ENCODE measurements around the gene HARBI1. TPM values are rescaled to one million over a fixed set of nuclear protein-coding genes. Genes with fewer than 3 reads are reported as not detected.

The HARBI1 gene, protein sequence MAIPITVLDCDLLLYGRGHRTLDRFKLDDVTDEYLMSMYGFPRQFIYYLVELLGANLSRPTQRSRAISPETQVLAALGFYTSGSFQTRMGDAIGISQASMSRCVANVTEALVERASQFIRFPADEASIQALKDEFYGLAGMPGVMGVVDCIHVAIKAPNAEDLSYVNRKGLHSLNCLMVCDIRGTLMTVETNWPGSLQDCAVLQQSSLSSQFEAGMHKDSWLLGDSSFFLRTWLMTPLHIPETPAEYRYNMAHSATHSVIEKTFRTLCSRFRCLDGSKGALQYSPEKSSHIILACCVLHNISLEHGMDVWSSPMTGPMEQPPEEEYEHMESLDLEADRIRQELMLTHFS
- 5.5 TPM for polyA plus RNA-seq (ENCODE audit: insufficient read length)
- long read RNA-seq, donor 1, partial matches to known transcripts = 0 of 1 reads
- long read RNA-seq, donor 1, other reads (novel, unspliced or antisense) = 0 of 1 reads
- long read RNA-seq, donor 2 = 0 reads
- long read RNA-seq, donor 3, partial matches to known transcripts = 0 of 1 reads
- long read RNA-seq, donor 3, other reads (novel, unspliced or antisense) = 0 of 1 reads
- long read RNA-seq, donor 4, partial matches to known transcripts = 0 of 1 reads
- long read RNA-seq, donor 4, other reads (novel, unspliced or antisense) = 0 of 1 reads
- long read RNA-seq, donor 5, partial matches to known transcripts = 0 of 2 reads
- long read RNA-seq, donor 5, other reads (novel, unspliced or antisense) = 0 of 2 reads
- long read RNA-seq, donor 6, partial matches to known transcripts = 0 of 1 reads
- long read RNA-seq, donor 6, other reads (novel, unspliced or antisense) = 0 of 1 reads
- long read RNA-seq, donor 7 = 0 reads
- long read RNA-seq, donor 8 = 0 reads

DNA sequence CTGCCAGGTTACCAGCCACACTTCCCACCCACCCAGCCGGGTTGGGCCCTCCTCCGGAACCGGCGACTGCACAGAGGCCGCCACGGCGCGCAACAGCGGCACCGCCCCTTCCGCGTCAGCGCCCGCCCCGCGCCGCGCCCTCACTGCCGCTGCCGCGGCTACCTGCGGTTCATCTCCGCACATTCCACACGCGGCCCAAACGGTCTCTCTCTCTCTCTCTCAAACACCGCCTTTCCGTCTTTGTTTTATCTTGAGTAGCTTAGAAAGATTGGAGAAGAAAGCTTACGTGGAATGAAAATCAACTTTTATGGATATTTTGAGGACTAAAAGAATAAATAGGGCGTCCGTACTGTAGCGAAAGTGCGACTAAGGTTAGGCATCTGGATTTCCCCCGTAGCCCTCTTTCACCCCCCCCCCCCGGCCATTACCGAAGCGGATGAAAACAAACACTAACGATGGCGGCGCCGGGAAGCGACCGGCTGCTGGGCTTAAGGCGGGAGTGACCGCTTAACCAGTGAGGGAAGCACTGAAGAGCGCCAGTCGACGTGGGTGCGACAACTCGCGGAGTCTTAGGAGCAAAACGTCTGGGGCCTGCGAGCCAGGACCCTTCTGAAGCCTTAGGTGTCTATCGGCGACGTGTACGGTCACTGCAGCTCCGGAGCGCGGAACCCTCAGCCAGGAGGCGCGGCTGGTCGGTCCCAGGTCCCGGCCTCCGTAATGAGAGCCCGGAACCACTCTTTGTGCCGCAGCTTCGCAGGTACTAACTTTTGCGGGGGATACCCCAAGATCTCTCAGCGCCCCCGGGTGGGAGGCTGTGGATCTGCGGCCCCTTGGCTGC is at the start of gene HARBI1, which contains the start of gene ATG13:
Gene HARBI1 (minus strand): TSS at position 94 of the 838 bp plus-strand sequence. CDS start 990 bp downstream, outside the sequence.
Gene ATG13 (plus strand): TSS at position 420 of the 838 bp plus-strand sequence. CDS start 26,739 bp downstream, outside the sequence.
- DNase-seq = peak; percentile 89

DNA sequence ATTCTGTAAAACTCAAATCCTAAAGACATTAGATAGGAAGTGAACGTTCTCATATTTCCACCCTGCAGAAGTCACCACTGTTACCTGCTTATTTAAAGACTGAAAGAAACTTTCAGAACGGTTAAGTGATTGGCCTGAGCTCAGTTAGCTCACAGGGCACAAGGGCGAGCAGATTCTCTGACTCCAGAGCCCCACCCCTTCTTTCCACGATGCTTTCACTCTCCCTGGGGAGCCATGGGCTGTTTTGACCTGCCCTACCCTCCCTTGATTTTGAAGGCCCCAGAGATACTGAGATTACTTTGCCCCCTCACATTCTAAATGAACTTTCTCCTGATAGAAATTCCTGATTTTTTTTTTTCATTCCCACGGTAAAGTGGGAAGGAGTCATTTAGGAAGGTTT is 49.5 kb upstream of the HARBI1 start:
- DNase-seq = no peak

DNA sequence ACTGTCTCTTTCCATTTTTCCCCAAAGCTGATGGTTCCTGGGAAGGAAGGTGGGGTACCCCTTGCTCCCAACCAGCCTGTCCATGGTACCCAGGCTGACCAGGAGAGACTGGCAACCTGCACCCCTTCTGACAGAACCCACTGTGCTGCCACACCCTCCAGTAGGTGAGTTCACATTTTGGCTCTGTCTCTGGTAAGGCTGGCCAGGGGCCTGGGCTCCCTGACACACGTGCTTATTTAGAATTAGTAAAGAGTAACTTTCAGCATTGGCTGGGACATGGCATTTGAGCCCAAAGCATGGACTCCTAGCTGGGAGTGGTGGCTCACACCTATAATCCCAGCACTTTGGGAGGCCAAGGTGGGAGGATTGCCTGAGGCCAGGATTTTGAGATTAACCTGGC is 48.3 kb upstream of the HARBI1 start:
- no peak for DNase-seq

DNA sequence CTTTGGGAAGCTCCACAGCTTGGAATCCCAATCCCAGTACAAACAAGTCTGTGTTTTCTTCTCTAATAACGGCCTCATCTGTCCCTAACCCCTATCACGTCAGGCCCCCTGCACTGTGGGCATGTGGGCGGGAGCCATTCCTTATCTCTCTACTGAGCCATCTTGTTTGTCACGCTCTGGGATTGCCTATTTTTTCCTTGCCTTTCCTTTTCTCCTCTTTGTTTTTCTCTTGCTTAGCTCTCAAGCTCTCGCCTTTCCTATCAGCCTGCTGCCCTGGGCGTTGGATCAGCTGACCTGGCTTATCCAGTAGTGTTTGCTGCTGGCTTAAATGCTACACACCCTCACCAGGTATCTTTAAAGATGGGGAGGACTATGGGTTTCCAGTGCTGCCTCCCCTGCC is 47.6 kb upstream of the HARBI1 start:
- DNase-seq = no peak

DNA sequence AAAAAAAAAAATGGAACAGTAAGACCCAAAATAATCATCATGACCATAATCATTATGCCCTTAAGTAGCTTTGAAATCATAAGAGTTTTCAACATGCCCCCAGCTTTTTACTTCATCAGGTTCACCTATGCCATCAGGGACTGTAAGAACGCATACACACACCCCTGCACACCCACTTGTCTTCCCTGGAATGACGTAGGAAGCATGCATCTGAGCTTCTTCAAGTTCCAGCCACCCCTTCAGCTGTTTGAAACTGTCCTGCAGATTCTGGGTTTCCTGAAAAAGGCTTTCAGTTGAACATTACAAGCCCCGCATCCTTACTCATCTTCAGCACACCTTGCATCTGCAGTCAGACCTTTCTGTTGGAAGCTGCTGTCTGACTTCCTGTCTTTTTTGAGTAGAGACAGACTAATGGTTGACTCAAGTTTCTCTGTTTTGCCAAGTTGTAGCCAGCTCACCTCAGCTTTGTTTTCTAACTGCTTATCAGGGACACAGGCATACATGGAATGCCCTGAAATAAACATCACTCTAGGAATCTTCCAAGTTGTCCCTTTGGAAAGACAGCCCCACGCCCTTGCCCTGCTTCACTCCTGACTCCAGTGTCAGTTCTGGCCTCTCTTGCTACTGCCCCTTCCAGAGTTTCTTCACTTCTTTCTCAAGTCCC is 46.4 kb upstream of the HARBI1 start:
- DNase-seq = no peak

DNA sequence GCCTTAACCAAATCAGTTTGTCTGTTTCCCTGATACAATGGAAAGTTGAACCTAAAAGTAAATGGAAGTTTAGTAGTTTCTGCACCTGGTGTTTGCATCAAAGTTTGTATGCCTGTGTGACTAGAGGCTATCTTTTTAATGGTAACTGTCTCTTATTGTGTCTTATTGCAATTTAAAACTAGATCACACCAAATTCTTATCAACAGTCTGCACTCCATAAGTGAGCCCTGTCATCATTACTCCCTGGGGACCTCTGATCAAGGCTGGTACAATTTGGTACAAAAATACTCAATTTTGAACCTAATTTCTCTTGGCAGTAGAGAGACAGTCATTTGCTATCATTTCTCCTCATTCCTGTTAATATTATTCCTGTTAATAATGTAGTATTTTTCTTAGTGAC is 45.3 kb upstream of the HARBI1 start:
- no peak for DNase-seq

DNA sequence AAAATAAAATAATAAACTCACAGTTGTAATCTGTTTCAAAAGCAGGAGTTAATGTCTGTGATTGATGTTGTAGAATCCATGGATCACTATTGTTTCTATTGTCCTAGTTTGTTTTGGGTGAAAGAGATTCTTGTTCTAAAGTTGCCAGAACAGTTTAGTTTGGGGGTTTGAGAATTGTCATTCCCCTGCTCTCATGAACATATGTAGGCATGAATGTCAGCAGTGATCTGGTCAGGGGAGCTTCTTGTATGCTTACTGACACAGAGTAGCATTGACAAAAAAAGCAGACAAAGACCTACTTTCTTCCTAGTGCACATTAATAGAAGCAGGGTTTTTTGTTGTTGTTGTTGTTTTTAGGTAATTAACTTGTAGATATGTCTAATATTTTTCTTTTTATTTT is 44.8 kb upstream of the HARBI1 start:
- DNase-seq = no peak

DNA sequence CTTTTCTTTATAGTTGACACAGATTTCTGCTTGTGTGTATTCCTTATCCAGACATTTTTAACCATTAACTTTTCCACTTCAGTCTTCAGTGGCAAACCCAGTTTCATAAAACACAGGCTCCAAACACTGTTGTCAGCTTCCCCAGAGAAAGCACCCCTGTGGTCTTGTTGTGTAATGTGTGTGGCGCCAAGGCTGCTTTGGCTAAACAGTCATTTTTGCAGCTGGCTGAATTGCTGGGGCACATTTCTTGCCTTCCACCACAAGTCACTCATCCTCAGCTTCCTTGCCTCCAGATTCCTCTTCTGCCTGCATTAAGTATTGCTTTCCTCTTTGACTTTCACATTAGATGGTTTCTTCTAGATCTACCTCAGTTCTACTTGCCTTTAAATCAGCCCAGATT is 42.9 kb upstream of the HARBI1 start:
- no peak for DNase-seq

DNA sequence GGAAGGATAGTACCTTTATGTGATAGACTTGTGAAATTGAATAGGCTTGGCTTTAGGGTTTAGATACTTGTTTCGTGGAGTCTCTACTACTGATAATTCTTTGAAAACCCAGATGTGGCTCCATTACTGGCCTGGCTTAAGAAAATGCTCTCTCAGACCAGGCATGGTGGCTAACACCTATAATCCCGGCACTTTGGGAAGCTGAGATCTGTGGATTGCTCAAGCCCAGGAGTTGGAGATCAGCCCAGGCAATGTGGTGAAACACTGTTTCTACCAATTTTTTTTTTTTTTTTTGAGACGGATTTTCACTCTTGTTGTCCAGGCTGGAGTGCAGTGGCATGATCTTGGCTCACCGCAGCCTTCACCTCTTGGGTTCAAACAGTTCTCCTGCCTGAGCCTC is 41.2 kb upstream of the HARBI1 start:
- DNase-seq = no peak

DNA sequence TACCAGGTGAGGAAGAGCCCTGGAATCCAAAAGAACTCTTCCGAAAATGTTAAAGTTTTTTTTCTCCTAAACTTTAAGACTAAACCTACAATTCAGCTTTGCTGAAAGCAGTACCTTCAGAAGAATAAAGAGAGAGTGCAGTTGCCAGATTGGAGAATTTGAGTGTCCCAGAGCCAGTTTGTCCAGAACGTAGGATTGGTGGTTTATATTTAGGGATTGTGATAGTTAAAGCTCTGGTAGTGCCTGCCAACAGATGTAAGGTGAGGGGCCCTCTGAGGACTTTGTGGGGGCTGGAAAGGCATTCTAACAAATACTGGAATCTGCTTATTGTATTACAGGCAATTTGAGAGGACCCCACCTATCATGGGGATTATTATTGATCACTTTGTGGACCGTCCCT is 40.2 kb upstream of the HARBI1 start:
- no peak for DNase-seq

DNA sequence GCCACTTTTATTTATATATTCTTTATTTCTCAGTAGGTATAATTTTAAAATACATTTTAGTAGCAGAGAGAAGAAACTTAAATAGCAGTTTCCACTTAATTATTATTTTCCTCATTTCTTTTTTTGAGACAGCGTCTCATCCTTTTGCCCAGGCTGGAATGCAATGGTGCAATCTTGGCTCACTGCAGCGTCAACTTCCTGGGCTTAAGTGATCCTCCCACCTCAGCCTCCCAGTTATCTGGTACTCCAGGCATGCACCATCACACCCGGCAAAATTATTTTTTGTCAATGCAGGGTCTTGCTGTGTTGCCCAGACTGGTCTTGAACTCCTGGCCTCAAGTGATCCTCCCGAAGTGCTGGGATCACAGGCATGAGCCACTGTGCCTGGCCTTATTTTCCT is 38.6 kb upstream of the HARBI1 start:
- no peak for DNase-seq

DNA sequence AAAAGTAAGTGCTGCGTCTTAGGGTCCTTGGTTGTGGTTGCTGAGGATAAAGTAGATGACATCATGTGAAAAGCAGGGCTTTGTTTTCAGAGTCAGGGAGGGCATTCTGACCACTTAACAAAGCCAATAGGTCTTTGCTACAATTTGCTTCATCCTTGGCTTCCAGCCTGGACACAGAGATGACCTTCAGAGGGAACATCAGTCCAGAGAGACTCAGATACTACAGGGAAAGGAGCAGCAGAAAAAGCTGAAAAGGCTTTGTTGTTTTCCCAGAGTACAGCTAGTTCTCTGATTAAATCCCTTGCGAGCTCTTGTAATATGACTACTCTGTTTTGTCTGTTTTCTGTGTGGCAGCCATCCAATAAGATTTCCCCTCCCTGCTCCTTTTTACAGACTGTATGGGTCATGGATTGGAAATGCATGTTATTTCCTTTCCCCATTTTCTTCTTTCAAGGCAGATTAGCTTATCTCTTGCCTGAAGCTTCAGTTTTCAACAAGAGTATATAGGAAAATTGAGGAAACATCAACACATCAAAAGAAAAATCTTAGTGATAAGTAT is 32.2 kb upstream of the HARBI1 start:
- DNase-seq = peak; percentile 26

DNA sequence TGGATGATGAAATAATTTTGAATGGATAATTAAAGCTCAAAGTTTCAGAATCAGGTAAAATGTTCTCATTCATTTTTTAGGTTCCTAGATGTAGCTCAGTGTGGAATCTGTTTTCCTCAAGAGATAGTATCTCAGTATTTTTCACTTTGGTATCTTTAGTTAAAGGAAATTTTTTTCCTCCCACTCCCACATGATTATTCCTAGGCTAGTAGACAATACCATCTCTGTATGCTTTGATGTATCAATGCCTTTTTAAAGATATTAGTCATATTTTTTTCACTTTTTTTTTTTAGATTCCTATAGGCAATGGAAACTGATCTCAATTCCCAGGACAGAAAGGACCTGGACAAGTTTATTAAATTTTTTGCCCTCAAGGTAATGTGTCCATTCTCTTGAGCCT is 27.0 kb upstream of the HARBI1 start:
- DNase-seq = no peak

DNA sequence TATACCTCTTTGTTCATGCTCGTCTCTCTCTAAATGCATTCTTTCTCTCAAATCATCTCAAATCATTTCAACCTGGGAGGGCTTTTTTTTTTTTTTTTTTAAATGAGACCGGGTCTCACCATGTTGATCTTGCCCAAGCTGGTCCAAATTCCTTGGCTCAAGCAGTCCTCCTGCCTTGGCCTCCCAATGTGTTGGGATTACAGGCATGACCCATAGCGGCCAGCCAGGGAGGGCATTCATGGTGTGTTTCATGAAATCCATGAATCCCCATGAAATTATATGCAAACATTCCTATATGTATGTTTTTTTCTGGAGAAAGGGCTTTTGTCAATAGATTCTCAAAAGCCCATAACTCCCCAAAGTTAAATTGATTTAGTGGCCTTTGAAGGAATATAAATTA is 26.5 kb upstream of the HARBI1 start:
- DNase-seq = no peak

DNA sequence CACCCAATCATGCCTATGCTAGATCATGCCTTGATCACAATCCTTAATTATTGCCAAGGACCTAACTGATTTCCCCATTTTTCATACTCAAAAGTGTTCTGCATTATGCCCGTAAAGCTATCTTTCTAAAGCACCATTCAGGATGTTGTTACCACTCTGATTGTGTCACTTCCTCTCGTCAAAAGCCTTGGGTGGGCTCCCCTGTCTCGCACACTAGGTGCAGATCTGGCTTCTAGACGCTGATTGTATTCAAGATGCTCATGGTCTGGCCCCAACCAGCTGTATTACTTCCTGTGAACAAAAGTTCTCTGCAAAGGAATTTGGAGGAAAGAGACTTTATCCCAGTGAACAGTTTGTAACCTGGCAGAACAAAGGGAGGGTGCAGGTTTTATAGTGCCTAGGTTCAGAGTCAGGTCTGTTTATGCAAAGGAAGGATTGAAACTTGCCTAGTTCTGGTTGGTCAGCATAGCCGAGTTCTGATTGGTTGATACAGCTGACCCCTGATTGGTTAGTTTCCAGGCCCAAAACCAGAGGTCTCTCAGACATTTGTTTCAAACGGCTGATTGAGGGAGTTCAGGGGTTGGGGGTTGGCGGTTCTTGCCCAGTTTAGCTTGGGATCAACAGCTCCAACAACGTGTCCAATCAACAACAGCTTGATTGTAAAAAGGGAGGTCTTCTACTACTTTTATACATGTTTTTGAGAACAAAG is 25.8 kb upstream of the HARBI1 start:
- no peak for DNase-seq

DNA sequence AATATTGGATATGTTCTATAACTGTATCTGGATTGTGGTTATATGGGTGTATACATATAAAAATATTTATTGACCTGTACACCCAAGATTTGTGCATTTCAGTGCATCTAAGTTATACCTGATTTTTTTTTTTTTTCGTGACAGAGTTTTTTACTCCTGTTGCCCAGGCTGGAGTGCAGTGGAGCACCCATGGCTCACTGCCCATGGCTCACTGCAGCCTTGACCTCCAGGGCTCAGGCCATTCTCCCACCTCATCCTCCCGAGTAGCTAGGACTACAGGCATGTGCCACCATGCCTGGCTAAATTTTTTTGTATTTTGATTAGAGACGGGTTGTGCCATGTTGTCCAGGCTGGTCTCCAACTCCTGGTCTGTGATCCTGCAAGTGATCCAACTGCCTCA is 24.6 kb upstream of the HARBI1 start:
- no peak for DNase-seq

DNA sequence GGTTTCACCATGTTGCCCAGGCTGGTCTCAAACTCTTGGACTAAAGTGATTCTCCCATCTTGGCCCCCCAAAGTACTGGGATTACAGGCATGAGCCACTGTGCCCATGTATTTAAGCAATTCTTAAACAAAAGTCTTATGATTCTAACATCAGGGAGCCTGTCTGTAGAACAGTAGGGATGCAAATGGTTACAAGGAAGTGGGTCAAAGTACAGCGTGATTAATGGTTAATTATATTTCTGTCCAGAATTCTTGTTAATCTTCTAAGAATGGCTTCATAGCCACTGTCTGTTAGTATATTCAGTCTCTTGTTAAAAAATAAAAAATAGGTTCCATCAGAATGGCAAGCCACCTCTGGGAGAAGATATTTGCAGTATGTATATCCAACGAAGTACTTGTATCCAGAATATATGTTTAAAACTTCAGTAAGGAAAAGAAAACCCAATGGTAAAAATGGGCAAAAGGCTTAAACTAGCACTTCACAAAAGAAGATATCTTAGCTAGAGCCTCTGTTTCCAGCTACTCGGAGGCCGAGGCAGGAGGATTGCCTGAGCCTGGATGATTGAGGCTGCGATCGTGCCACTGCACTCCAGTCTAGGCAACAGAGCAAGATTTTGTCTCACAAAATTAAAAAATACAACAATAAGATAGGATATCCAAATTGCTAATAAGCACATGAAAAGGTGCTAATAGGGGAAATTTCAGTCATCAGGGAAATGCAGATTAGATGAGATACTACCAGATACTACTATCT is 23.2 kb upstream of the HARBI1 start:
- DNase-seq = no peak

DNA sequence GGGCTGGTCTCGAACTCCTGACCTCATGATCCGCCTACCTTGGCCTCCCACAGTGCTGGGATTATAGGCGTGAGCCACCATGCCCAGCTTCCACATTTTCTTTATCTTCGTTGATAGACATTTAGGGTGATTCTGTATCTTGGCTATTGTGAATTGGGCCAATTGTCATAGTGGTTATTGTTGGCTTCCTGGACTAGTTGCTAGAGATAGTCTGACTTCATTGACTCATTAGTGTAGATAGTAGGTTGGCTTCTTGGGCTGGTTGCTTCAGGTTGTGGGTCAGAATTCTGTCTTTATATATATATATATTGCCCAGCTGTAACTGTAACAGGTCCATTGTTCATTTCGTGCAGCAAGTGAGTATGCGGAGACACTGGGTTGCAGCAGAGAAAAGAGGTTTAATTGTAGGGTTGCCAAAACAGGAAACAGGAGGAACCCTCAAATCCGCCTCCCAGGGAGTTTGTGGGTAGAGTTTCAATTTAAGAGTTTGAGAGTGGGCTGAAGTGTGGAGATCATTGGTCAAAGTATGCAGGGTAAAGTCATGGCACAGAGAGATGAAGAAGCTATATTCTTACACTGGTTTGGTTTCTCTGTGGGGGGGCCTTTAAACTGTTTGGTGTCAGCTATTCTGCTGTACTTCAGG is 22.3 kb upstream of the HARBI1 start:
- DNase-seq = no peak

DNA sequence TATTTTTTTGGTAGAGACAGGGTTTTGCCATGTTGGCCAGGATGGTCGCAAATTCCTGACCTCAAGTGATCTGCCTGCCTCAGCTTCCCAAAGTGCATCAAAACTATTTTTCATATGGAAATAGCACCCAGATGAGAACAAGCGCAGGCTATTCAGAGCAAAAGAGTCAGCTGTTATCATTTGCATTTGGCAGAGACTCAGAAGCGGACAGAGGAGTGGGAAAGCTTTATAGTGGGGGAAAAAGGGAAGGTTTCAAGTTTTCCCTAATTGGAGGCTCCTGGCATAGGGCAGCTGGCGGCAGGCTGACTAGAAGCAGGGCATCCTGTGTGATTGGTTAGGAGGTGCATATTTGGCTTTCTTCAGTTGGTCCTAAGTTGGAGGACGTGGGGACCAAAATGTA is 20.5 kb upstream of the HARBI1 start:
- DNase-seq = no peak

All from left kidney (tissue), 8 donors.